Upper lobe of right lung (tissue), 1 donor: ENCODE measurements around the gene FANK1. TPM values are rescaled to one million over a fixed set of nuclear protein-coding genes. Genes with fewer than 3 reads are reported as not detected.

Source experiments
- ATAC-seq: fragments of 200-7000 bp; cut with Tn5 transposase; one replicate; pipeline ENCODE4 v1.9.1; 2020; ENCODE audit warnings: mild to moderate bottlenecking, moderate library complexity
- DNase-seq: peaks from one replicate; pipeline ENCODE4 v3.0.0-alpha.2; 2020
- H3K27ac ChIP-seq: fragments of 200-600 bp; one replicate; pipeline ENCODE4 v1.8.0; 2022
- H3K27me3 ChIP-seq: fragments of 200-600 bp; one replicate; pipeline ENCODE4 v1.8.0; 2022; ENCODE audit warnings: mild to moderate bottlenecking
- H3K36me3 ChIP-seq: fragments of 200-600 bp; one replicate; pipeline ENCODE4 v1.8.0; 2022
- H3K4me1 ChIP-seq: fragments of 200-600 bp; one replicate; pipeline ENCODE4 v1.8.0; 2022
- H3K4me3 ChIP-seq: fragments of 200-600 bp; one replicate; pipeline ENCODE4 v1.8.0; 2022; ENCODE audit warnings: mild to moderate bottlenecking
- H3K9me3 ChIP-seq: fragments of 200-600 bp; one replicate; pipeline ENCODE4 v1.8.0; 2022
- intact Hi-C: fragments of 100-400 bp; cut with DNase I; formaldehyde crosslinking; loops from one replicate; pipeline ENCODE4 v1.11.0; 2022
- total RNA-seq: library from RNA; stranded (reverse); fragmentation: NEBNext Ultra II Directional; extraction: Animal tissue kit (Norgen Biotek cat#: 25700); gene quantifications from one replicate; pipeline ENCODE4 v1.2.1, GENCODE V29; 2021
- TF ChIP-seq, protein P1 (sequence below): fragments of 200-600 bp; IDR thresholded peaks from one replicate; pipeline ENCODE4 v1.8.0; 2022; ENCODE audit warnings: antibody characterized with exemption
- donor health status: DM: no; HTN: yes; CAD: no; lungs with severe emphysema.

FANK1 gene
- total RNA-seq, 1 donor from 2014 or later = 2.6 TPM

DNA sequence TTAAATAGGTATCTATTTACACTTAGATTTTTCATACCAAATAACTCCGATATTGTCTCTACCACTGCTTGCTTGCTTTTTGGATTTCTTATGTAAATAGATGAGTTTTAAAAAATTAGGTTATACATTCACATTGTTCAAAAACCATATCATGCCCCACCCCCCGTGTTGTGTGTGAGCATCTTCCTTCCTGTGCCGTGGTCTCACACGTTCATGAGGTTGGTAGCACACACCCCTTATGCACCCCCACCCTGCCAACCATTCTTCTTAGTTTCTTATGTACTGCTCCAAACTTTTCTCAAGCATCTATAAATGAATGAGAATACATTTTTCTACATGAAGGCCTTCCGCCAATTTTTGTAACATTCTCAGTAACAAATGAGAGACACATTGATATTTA, 115.6 kb downstream of the FANK1 start:
- no peak overlapping the region for H3K4me3 ChIP-seq
- no peaks in the 10 kb centered on the region for H3K36me3 ChIP-seq
- no peak overlapping the region for H3K27ac ChIP-seq
- intact Hi-C loops = no loop called here
- TF ChIP-seq, protein P1, sequence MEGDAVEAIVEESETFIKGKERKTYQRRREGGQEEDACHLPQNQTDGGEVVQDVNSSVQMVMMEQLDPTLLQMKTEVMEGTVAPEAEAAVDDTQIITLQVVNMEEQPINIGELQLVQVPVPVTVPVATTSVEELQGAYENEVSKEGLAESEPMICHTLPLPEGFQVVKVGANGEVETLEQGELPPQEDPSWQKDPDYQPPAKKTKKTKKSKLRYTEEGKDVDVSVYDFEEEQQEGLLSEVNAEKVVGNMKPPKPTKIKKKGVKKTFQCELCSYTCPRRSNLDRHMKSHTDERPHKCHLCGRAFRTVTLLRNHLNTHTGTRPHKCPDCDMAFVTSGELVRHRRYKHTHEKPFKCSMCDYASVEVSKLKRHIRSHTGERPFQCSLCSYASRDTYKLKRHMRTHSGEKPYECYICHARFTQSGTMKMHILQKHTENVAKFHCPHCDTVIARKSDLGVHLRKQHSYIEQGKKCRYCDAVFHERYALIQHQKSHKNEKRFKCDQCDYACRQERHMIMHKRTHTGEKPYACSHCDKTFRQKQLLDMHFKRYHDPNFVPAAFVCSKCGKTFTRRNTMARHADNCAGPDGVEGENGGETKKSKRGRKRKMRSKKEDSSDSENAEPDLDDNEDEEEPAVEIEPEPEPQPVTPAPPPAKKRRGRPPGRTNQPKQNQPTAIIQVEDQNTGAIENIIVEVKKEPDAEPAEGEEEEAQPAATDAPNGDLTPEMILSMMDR = no peak
- ATAC-seq (no peak), DNase-seq (no peak)
- H3K4me1 ChIP-seq = no peaks in the 10 kb centered on the region
- H3K27me3 ChIP-seq = no peaks in the 10 kb centered on the region
- H3K9me3 ChIP-seq = no peaks in the 10 kb centered on the region

DNA sequence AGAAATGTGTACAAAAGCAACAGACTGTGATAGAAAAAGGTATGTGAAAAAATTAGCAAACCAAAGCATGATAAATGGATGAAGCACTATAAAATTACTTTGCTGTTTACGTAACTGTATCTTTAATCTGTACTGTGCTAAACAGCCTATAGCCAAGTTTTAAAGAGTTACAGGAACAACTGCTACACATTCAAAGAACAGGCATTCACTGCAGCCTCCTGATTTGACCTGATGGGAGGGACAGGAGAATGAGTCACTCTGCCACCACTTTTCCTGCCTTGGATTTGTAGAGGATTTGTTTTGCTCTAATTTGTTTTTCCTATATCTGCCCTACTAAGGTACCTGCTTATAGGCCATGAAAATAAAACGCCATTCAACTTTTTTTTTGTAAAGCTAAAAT, 116.1 kb downstream of the FANK1 start:
- no peak for DNase-seq
- TF ChIP-seq, protein P1 = no peak

DNA sequence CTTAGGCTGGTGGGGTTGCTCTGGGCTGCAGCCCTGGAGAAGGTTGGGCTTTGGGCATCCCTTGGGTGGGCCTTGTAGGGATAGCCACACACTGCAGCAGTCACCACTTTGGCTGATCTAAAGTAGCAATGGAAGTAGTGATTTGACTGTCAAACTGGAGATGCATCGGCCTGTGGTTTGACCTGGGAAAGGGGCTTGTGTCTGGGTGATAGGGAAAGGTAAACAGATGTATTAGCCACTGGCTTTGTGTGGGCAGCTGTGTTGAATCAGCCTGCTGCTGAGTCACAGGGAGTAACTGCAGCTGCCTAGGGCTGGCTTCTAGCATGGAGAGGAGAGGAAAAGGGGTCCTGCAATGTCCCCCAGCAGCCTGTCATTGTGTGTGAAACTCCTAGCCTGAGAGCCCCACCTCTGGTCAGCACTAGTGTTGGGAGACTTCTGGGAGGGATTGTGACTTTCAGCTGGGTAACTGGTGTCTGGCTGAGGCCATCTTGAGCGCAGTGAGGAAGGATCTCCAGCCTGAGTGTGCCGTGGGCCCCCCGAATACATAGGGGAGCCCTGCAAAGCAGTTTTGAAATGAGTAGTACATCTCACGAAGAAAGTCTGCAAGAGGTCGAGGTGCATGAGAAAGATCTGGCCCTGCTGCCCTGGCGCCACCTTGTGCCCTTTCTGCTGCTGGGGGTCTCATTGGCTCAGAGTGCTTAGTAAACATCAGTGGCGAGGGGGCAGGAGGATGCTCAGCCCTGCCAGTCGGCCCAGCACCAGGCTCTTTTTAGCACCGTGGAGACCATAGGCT, 117.3 kb downstream of the FANK1 start:
- Histone ChIP-seq H3K36me3 (no peaks in the 10 kb centered on the region), H3K27ac (no peak overlapping the region), H3K4me1 (no peaks in the 10 kb centered on the region), H3K9me3 (no peaks in the 10 kb centered on the region), H3K27me3 (no peaks in the 10 kb centered on the region), H3K4me3 (no peak overlapping the region)
- TF ChIP-seq, protein P1 = no peak
- DNase-seq (no peak), ATAC-seq (no peak)
- intact Hi-C loops = no loop called here

More for the DNA sequence above, 116.1 kb downstream of the FANK1 start:
- no peaks in the 10 kb centered on the region for H3K27me3 ChIP-seq
- intact Hi-C loops = no loop called here
- no peaks in the 10 kb centered on the region for H3K36me3 ChIP-seq
- no peak overlapping the region for H3K4me3 ChIP-seq
- H3K27ac ChIP-seq = no peak overlapping the region
- no peaks in the 10 kb centered on the region for H3K9me3 ChIP-seq
- no peaks in the 10 kb centered on the region for H3K4me1 ChIP-seq
- ATAC-seq = no peak

DNA sequence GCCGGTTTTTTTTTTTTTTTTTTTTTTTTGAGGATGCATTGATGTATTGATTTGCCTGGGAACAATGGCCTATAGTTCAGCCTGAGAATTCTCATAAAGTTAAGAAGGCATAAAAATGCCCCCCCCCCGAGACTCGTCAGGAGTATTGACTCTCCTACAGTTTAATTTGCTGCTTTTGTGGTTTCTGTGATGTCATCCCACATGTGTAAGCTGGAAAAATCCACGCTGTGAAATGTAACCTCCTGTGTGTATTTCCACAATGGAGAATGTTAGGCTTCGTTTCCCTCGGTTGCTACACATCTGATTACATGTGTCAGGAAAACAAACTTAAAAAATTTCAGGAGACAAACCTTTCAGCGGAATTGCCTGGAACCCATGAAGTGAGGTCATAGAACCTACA, 117.9 kb downstream of the FANK1 start:
- TF ChIP-seq, protein P1 = no peak
- Histone ChIP-seq H3K4me1 (no peaks in the 10 kb centered on the region), H3K4me3 (no peak overlapping the region), H3K36me3 (no peaks in the 10 kb centered on the region), H3K27ac (no peak overlapping the region), H3K9me3 (no peaks in the 10 kb centered on the region), H3K27me3 (no peaks in the 10 kb centered on the region)
- intact Hi-C loops = no loop called here
- no peak for DNase-seq
- no peak for ATAC-seq

DNA sequence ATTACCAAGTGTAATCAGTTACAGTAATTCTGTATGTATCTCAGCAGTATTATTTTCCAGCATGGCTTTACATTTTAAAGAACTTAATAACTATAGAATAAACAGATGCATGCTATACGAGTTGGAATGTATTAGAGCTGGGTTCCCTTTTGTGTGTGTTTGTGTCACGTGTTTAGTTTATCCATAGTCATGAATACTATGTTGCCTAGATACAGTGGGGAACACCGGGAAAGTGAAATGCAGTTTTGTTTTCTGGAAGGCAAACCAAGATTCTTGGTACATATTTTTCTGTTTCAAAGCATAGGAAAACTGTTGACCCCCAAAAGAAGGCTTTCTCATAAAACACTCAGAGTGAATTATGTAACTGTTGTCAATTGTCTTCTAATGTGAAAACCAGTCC, 119.0 kb downstream of the FANK1 start:
- ATAC-seq = no peak
- Histone ChIP-seq H3K27me3 (no peaks in the 10 kb centered on the region), H3K36me3 (no peaks in the 10 kb centered on the region), H3K9me3 (no peaks in the 10 kb centered on the region), H3K4me3 (no peak overlapping the region), H3K4me1 (no peaks in the 10 kb centered on the region), H3K27ac (no peak overlapping the region)
- intact Hi-C loops = no loop called here
- TF ChIP-seq, protein P1 = no peak
- DNase-seq = no peak
